H1 (cell line): Measurements from ENCODE around the gene ZFP3. TPM values are rescaled to one million over a fixed set of nuclear protein-coding genes. Genes with fewer than 3 reads are reported as not detected.
"Not testable (repeated sequence)": the region's sequence is repeated elsewhere in the genome, so short reads cannot be mapped to it uniquely, and the experiment has no call there.

ENCODE experiments used
- CTCF ChIA-PET: fragments of 300-600 bp; sonication (Branson Sonifier 250); formaldehyde crosslinking; loops from one replicate; lab custom pipeline; 2021; ENCODE audit not compliant: partially characterized antibody; lab: Charles Lee
- POLR2A ChIA-PET: fragments of 300-600 bp; sonication (Branson Sonifier 250); formaldehyde crosslinking; loops from one replicate; lab custom pipeline; 2021; ENCODE audit warnings: inconsistent platforms; ENCODE audit not compliant: partially characterized antibody; lab: Charles Lee
- DNase-seq, 2 experiments: peaks; one replicate each; pipeline versions ENCODE4 v3.0.0 to v3.0.0-alpha.2; 2010 to 2022; ENCODE audit warnings: low spot score in 2 of 2, low read depth in 1 of 2, mixed read lengths in 1 of 2
- FAIRE-seq: peaks from 2 replicates; lab custom pipeline; 2011; peaks lifted over from hg19 to GRCh38; lab: Jason Lieb, UNC
- H2AFZ ChIP-seq: 2 replicates; pipeline ENCODE4 v1.8.1; 2012; ENCODE audit warnings: low read length, inconsistent platforms
- H2AK5ac ChIP-seq: 2 replicates; pipeline ENCODE4 v1.6.1; 2013; ENCODE audit warnings: low read depth, low read length
- H2BK120ac ChIP-seq: replicated peaks from 2 replicates; pipeline ENCODE3; 2013; ENCODE audit warnings: low read depth, low read length, inconsistent platforms
- H2BK12ac ChIP-seq: 2 replicates; pipeline ENCODE4 v1.6.1; 2013; ENCODE audit warnings: low read depth, low read length
- H2BK15ac ChIP-seq: 2 replicates; pipeline ENCODE4 v1.6.1; 2013; ENCODE audit warnings: low read length
- H2BK20ac ChIP-seq: 2 replicates; pipeline ENCODE4 v1.6.1; 2013; ENCODE audit warnings: low read length
- H2BK5ac ChIP-seq: 2 replicates; pipeline ENCODE4 v1.6.1; 2013; ENCODE audit warnings: low read depth, low read length
- H3K14ac ChIP-seq: 2 replicates; pipeline ENCODE4 v1.6.1; 2013; ENCODE audit warnings: inconsistent platforms; ENCODE audit not compliant: insufficient read length
- H3K18ac ChIP-seq: 2 replicates; pipeline ENCODE4 v1.6.1; 2013; ENCODE audit warnings: low read length; ENCODE audit errors: extremely low read depth
- H3K23ac ChIP-seq: 2 replicates; pipeline ENCODE4 v1.6.1; 2013; ENCODE audit warnings: inconsistent platforms; ENCODE audit not compliant: insufficient read length
- H3K23me2 ChIP-seq: 2 replicates; pipeline ENCODE4 v1.6.1; 2013; ENCODE audit warnings: low read depth, low read length
- H3K27ac ChIP-seq: 2 replicates; pipeline ENCODE4 v1.6.1; 2011; ENCODE audit warnings: low read depth, low read length, inconsistent platforms
- H3K27me3 ChIP-seq, 4 experiments: replicated peaks in 1 of 4; 1 replicate in 1 of 4; 2 replicates in 3 of 4; pipeline versions ENCODE4 v1.6.1 to v1.8.1; 2011 to 2013; ENCODE audit warnings: low read length in 3 of 4, mild to moderate bottlenecking in 3 of 4, inconsistent platforms in 2 of 4, mixed read lengths in 2 of 4, moderate library complexity in 1 of 4; ENCODE audit not compliant: control insufficient read depth in 3 of 4, insufficient read depth in 3 of 4; ENCODE audit errors: extremely low read depth in 1 of 4
- H3K36me3 ChIP-seq, 4 experiments: 2 replicates each; pipeline versions ENCODE4 v1.6.1 to v1.8.1; 2011 to 2013; ENCODE audit warnings: mild to moderate bottlenecking in 4 of 4, low read length in 3 of 4, moderate library complexity in 2 of 4, control low read depth in 1 of 4, inconsistent platforms in 1 of 4; ENCODE audit not compliant: insufficient read depth in 4 of 4, control insufficient read depth in 2 of 4
- H3K4ac ChIP-seq: replicated peaks from 2 replicates; pipeline ENCODE3; 2013; ENCODE audit warnings: low read length, low read depth, mixed read lengths, inconsistent platforms; ENCODE audit not compliant: insufficient read length
- H3K4me1 ChIP-seq, 4 experiments: replicated peaks in 1 of 4; 1 replicate in 1 of 4; 2 replicates in 3 of 4; pipeline versions ENCODE4 v1.6.1 to v1.8.1; 2011 to 2013; ENCODE audit warnings: low read length in 3 of 4, inconsistent platforms in 2 of 4, mixed read lengths in 1 of 4; ENCODE audit not compliant: insufficient read depth in 4 of 4, control insufficient read depth in 3 of 4
- H3K4me2 ChIP-seq, 2 experiments: 2 replicates each; pipeline versions ENCODE4 v1.6.1 to v1.8.1; 2011 to 2013; ENCODE audit warnings: low read depth in 2 of 2, low read length in 2 of 2, control low read depth in 1 of 2, inconsistent platforms in 1 of 2, mild to moderate bottlenecking in 1 of 2; ENCODE audit not compliant: insufficient read depth in 1 of 2
- H3K4me3 ChIP-seq, 4 experiments: fragments of 200-600, 300-600 bp in 1 of 4; sonication (generic), shearing (Covaris generic), sonication (Bioruptor Twin) in 1 of 4; 2 replicates each; pipeline versions ENCODE4 v1.5.1 to v1.8.1; 2011 to 2016; ENCODE audit warnings: low read length in 4 of 4, low read depth in 3 of 4, control low read depth in 2 of 4, inconsistent platforms in 2 of 4, mild to moderate bottlenecking in 2 of 4, mixed read lengths in 1 of 4, moderate library complexity in 1 of 4; ENCODE audit not compliant: insufficient read depth in 2 of 4; ENCODE audit errors: extremely low read depth in 1 of 4
- H3K56ac ChIP-seq: replicated peaks from 2 replicates; pipeline ENCODE3; 2013; ENCODE audit warnings: low read depth, mild to moderate bottlenecking, mixed read lengths, low read length, inconsistent platforms; ENCODE audit not compliant: insufficient read length
- H3K79me1 ChIP-seq: 2 replicates; pipeline ENCODE4 v1.6.1; 2013; ENCODE audit warnings: low read depth, low read length, control low read depth
- H3K79me2 ChIP-seq, 2 experiments: 2 replicates each; pipeline versions ENCODE4 v1.6.1 to v1.8.1; 2012 to 2013; ENCODE audit warnings: low read length in 2 of 2, mild to moderate bottlenecking in 2 of 2, inconsistent platforms in 1 of 2; ENCODE audit not compliant: insufficient read depth in 2 of 2, control insufficient read depth in 1 of 2
- H3K9ac ChIP-seq, 4 experiments: replicated peaks in 1 of 4; 1 replicate in 1 of 4; 2 replicates in 3 of 4; pipeline versions ENCODE4 v1.6.1 to v1.8.1; 2011 to 2013; ENCODE audit warnings: low read depth in 3 of 4, low read length in 3 of 4, control low read depth in 2 of 4, mild to moderate bottlenecking in 2 of 4, moderate library complexity in 2 of 4, inconsistent platforms in 1 of 4; ENCODE audit errors: extremely low read depth in 1 of 4
- H3K9me3 ChIP-seq, 2 experiments: 2 replicates each; pipeline versions ENCODE4 v1.6.1 to v1.8.1; 2012 to 2013; ENCODE audit warnings: mild to moderate bottlenecking in 2 of 2, moderate library complexity in 2 of 2, control low read depth in 1 of 2, inconsistent platforms in 1 of 2, low read depth in 1 of 2, low read length in 1 of 2, mixed read lengths in 1 of 2; ENCODE audit not compliant: insufficient read depth in 2 of 2
- H4K20me1 ChIP-seq, 2 experiments: replicated peaks in 1 of 2; 2 replicates each; pipeline versions ENCODE3 to v1.8.1; 2011 to 2013; ENCODE audit warnings: inconsistent platforms in 2 of 2, low read length in 2 of 2, mild to moderate bottlenecking in 1 of 2; ENCODE audit not compliant: insufficient read depth in 2 of 2, control insufficient read depth in 1 of 2
- H4K5ac ChIP-seq: 2 replicates; pipeline ENCODE4 v1.6.1; 2013; ENCODE audit warnings: low read length, low read depth, mixed read lengths, inconsistent platforms; ENCODE audit not compliant: insufficient read length
- H4K8ac ChIP-seq: 2 replicates; pipeline ENCODE4 v1.8.0; 2013; ENCODE audit warnings: mild to moderate bottlenecking, moderate library complexity, low read length, inconsistent platforms; ENCODE audit not compliant: insufficient read depth; ENCODE audit errors: extremely low read depth
- H4K91ac ChIP-seq: replicated peaks from 2 replicates; pipeline ENCODE3; 2013; ENCODE audit warnings: low read length, mixed read lengths, inconsistent platforms; ENCODE audit not compliant: insufficient read length
- WGBS, 2 experiments: shearing (Covaris generic) in 1 of 2; methylation state at CpG; one replicate each; pipeline versions ENCODE4 v1.1.6 to v1.1.7; 2013 to 2015; ENCODE audit warnings: low lambda C conversion rate in 2 of 2, mixed read lengths in 2 of 2, inconsistent platforms in 1 of 2, low coverage in 1 of 2, missing lambda C conversion rate in 1 of 2; ENCODE audit not compliant: insufficient replicate concordance in 2 of 2, insufficient coverage in 1 of 2, insufficient read length in 1 of 2; ENCODE audit errors: extremely low coverage in 1 of 2, missing lambda C conversion rate in 1 of 2; 5-methylcytosine and 5-hydroxymethylcytosine counted together
- polyA plus RNA-seq, 7 experiments: library from polyadenylated mRNA; depleted of rRNA in 3 of 7; stranded (reverse) in 5 of 7; unstranded in 2 of 7; fragments of >200 nt in 5 of 7; fragments of 200-250 nt in 2 of 7; gene quantifications; 1 replicate in 5 of 7; 2 replicates in 1 of 7; 4 replicates in 1 of 7; pipeline versions ENCODE4 v1.2.1 to v1.2.3, GENCODE V29; 2011 to 2013; ENCODE audit warnings: missing spikeins in 2 of 7, mixed read lengths in 2 of 7
- total RNA-seq: library from RNA; stranded (reverse); fragmentation: NEBNext Ultra II Directional; extraction: Animal tissue kit (Norgen Biotek cat#: 25700); gene quantifications from 2 replicates; pipeline ENCODE4 v1.2.1, GENCODE V29; 2021

Gene ZFP3
- total and polyA plus RNA-seq, 2 of the 8 experiments (the other 6 are each of a cell fraction or from before 2014, with no cell fraction given), result 0.15 to 0.44 TPM

DNA sequence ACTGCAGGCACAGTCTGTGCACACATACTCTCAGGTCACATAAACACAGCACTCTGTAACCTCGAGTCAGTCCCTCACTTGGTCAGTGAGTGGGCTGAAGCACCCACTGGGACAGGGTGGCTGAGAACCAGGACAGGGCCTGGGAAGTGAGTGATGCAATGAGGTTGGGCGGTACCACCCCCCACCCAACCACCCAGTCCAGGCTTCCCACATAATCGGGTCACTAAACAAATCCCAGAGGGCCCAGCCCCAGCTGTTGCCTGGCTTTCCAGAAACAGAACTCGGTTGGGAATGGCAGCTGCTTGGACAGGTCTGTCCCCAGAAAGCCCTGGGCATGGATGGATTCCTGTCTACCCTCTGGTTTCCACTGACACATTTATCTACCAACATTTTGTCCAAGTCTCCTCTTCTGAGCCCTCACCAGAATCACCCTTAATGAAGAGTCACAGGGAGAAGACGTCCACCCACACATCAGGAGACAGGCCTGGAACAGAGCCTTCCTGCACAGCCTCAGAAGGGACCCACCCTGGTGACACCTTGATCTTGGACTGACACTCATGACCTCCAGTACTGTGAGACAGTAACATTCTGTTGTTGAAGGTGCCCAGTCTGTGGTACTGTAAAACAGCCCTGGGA is 46.0 kb downstream of the ZFP3 start:
- POLR2A ChIA-PET, H4K8ac ChIP-seq, DNase-seq, FAIRE-seq, H3K27ac ChIP-seq, H4K5ac ChIP-seq, H3K23ac ChIP-seq, H2BK120ac ChIP-seq, H2BK5ac ChIP-seq, H3K79me2 ChIP-seq, H3K9ac ChIP-seq, H3K36me3 ChIP-seq, H2BK20ac ChIP-seq, H2BK15ac ChIP-seq, H3K79me1 ChIP-seq, H4K91ac ChIP-seq, H3K14ac ChIP-seq, H3K23me2 ChIP-seq, H3K56ac ChIP-seq, H4K20me1 ChIP-seq, H3K4me2 ChIP-seq, H3K18ac ChIP-seq, H3K9me3 ChIP-seq, H3K4ac ChIP-seq, H3K4me1 ChIP-seq, H3K4me3 ChIP-seq, H2AFZ ChIP-seq: not testable (repeated sequence)
- CTCF ChIA-PET, result interaction anchor here (1.0 kb wide), 1 partner anchor 107 kb away, joined by 3 read pairs; no protein-coding TSS in a partner anchor
- peak overlapping the region; percentile 98; the same call in 1 of the 2 replicates for H2AK5ac ChIP-seq
- H3K27me3 ChIP-seq, result peaks cover 0 to 26% (median 14%) of the 10 kb centered on the region in 4 experiments; a peak in 6 of 7 replicates
- H2BK12ac ChIP-seq, result peak overlapping the region; percentile 71; the same call in 1 of the 2 replicates
- 91% methylated on average over 5 of the region's 5 CpGs; no CpG with 5 or more reads in 1 of the 2 experiments for WGBS, 2 experiments

DNA sequence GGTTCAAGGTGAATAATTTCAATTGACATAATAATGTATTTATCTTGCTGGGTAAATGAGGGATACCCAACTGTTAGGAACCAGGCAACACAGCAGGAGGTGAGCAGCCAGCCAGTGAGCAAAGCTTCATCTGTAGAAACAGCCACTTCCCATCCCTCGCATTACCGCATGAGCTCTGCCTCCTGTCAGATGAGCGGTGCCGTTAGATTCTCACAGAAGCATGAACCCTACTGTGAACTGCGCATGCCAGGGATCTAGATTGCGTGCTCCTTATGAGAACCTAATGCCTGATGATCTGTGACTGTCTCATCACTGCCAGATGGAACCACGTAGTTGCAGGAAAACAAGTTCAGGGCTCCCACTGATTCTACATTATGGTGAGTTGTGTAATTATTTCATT is 46.6 kb downstream of the ZFP3 start:
- H4K20me1 ChIP-seq, H2BK5ac ChIP-seq, H2AFZ ChIP-seq, H3K9me3 ChIP-seq, H3K4me3 ChIP-seq, POLR2A ChIA-PET, H3K4ac ChIP-seq, H3K36me3 ChIP-seq, H3K79me1 ChIP-seq, H3K18ac ChIP-seq, H3K4me2 ChIP-seq, H2BK12ac ChIP-seq, H3K14ac ChIP-seq, H2BK15ac ChIP-seq, H3K56ac ChIP-seq, H2BK120ac ChIP-seq, H3K23me2 ChIP-seq, H4K8ac ChIP-seq, DNase-seq, H3K23ac ChIP-seq, H4K5ac ChIP-seq, H3K27ac ChIP-seq, H3K4me1 ChIP-seq, H3K79me2 ChIP-seq, H3K9ac ChIP-seq, FAIRE-seq, H2AK5ac ChIP-seq, H2BK20ac ChIP-seq, H4K91ac ChIP-seq: not testable (repeated sequence)
- CTCF ChIA-PET, result interaction anchor here (1.0 to 1.3 kb wide), 2 partner anchors 8 to 106 kb away, joined by 3 read pairs; partner anchors contain the start of gene USP6
- 91% methylated on average over 7 of the region's 7 CpGs; no CpG with 5 or more reads in 1 of the 2 experiments for WGBS, 2 experiments
- peaks cover 0 to 26% (median 14%) of the 10 kb centered on the region in 4 experiments; a peak in 6 of 7 replicates for H3K27me3 ChIP-seq
